Measurements from ENCODE around the gene IL19.
"Not testable (repeated sequence)": the region's sequence is repeated elsewhere in the genome, so short reads cannot be mapped to it uniquely, and the experiment has no call there.

IL19 gene

DNA sequence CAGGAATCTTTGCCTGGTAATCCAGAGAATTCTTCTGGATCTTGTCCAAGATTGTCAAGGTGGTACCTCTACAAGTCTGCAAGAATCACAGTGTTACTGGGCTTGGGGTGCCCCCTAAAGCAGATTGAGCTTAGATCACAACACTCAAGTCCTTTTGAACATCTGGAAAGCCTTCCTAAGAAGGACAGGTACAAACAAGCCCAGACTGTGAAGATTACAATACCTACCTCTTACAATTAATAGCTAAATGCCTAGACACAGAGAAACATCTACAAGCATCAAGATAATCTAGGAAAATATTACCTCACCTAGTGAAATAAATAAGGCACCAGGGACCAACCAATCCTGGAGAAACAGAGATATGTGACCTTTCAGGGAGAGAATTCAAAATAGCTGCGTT, 77.4 kb downstream of the IL19 start:
- no peak overlapping the region for H3K4me3 ChIP-seq (ENCODE audit: low read depth, low read length)
- DNase-seq (ENCODE audit: low read depth) = no peak
- TF ChIP-seq POLR2A (IDR thresholded peaks at IDR 0.05; ENCODE audit: extremely low read depth, insufficient read length) (no peak), MYC (IDR thresholded peaks at IDR 0.05; ENCODE audit: low read depth, low read length) (no peak)
- TF ChIP-seq, protein P1, sequence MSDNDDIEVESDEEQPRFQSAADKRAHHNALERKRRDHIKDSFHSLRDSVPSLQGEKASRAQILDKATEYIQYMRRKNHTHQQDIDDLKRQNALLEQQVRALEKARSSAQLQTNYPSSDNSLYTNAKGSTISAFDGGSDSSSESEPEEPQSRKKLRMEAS (IDR thresholded peaks at IDR 0.05; ENCODE audit: low read depth, low read length) = no peak
- TF ChIP-seq, protein P2, sequence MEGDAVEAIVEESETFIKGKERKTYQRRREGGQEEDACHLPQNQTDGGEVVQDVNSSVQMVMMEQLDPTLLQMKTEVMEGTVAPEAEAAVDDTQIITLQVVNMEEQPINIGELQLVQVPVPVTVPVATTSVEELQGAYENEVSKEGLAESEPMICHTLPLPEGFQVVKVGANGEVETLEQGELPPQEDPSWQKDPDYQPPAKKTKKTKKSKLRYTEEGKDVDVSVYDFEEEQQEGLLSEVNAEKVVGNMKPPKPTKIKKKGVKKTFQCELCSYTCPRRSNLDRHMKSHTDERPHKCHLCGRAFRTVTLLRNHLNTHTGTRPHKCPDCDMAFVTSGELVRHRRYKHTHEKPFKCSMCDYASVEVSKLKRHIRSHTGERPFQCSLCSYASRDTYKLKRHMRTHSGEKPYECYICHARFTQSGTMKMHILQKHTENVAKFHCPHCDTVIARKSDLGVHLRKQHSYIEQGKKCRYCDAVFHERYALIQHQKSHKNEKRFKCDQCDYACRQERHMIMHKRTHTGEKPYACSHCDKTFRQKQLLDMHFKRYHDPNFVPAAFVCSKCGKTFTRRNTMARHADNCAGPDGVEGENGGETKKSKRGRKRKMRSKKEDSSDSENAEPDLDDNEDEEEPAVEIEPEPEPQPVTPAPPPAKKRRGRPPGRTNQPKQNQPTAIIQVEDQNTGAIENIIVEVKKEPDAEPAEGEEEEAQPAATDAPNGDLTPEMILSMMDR (IDR thresholded peaks at IDR 0.05; ENCODE audit: low read depth, low read length) = no peak

DNA sequence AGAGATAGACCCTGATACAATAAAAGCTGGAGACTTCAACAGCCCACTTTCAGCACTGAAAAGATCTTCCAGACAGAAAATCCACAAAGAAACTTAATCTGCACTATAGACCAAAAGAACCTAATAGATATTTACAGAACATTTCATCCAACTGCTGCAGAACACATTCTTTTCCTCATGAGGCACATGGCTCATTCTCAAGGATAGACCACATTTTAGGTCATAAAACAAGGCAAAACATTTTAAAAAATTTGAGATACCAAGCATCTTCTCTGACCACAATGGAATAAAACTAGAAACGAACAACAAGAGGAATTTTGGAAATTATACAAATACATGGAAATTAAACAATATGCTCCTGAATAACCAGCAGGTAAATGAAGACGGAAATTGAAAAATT, 79.8 kb downstream of the IL19 start:
- TF ChIP-seq, protein P2 (IDR thresholded peaks at IDR 0.05; ENCODE audit: low read depth, low read length) = no peak
- TF ChIP-seq POLR2A (IDR thresholded peaks at IDR 0.05; ENCODE audit: extremely low read depth, insufficient read length) = no peak
- TF ChIP-seq MYC (IDR thresholded peaks at IDR 0.05; ENCODE audit: low read depth, low read length) = no peak
- TF ChIP-seq, protein P1 (IDR thresholded peaks at IDR 0.05; ENCODE audit: low read depth, low read length) = no peak
- no peak overlapping the region for H3K4me3 ChIP-seq (ENCODE audit: low read depth, low read length)
- no peak for DNase-seq (ENCODE audit: low read depth)

DNA sequence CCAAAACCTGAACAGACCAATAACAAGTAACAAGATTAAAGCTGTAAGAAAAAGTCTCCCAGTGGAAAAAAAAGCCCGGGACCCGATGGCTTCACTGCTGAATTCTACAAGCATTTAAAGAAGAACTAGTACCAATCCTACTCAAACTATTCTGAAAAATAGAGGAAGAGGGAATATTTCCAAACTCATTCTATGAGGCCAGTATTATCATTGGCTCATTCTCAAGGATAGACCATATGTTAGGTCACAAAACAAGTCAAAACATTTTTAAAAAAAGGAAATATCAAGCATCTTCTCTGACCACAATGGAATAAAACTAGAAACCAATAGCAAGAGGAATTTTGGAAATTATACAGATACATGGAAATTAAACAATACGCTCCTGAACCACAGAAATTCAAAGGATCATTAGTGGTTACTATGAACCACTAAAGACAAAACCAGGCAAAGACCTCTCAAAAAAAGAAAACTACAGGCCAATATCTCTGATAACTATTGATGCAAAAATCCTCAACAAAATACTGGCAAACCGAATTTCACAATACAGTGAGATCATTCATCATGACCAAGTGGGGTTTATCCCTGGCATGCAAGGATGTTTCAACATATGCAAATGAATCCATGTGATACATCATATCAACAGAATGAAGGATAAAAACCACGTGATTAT, 80.9 kb downstream of the IL19 start:
- no peak for TF ChIP-seq POLR2A (IDR thresholded peaks at IDR 0.05; ENCODE audit: extremely low read depth, insufficient read length)
- TF ChIP-seq, protein P2 (IDR thresholded peaks at IDR 0.05; ENCODE audit: low read depth, low read length) = no peak
- TF ChIP-seq, protein P1 (IDR thresholded peaks at IDR 0.05; ENCODE audit: low read depth, low read length) = no peak
- no peak for TF ChIP-seq MYC (IDR thresholded peaks at IDR 0.05; ENCODE audit: low read depth, low read length)
- H3K4me3 ChIP-seq (ENCODE audit: low read depth, low read length) = no peak overlapping the region
- DNase-seq (ENCODE audit: low read depth) = no peak

DNA sequence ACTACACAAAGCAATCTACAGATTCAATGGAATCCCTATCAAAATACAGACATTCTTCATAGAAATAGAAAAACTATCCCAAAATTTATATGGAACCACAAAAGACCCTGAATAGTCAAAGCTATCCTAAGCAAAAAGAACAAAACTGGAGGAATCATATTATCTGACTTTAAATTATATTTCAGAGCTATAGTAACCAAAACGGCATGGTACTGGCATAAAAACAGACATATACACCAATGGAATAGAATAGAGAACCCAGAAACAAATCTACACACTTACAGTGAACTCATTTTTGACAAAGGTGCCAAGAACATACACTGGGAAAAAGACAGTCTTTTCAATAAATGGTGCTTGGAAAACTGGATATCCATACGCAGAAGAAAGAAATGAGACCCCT, 82.1 kb downstream of the IL19 start:
- H3K4me3 ChIP-seq (ENCODE audit: low read depth, low read length); DNase-seq (ENCODE audit: low read depth): not testable (repeated sequence)

DNA sequence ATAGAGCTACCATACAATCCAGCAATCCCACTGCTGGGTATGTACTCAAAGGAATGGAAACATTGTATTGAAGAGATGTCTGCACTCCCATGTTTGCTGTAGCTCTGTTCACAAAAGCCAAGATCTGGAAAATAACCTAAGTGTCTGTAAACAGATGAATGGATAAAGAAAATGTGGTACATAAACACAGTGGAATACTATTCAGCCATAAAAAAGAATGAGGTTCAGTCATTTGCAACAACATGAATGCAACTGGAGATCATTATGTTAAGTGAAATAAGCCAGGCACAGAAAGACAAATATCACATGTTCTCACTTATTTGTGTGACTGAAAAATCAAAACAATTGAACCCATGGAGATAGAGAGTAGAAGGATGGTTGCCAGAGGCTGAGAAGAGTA, 83.1 kb downstream of the IL19 start:
- H3K4me3 ChIP-seq (ENCODE audit: low read depth, low read length); DNase-seq (ENCODE audit: low read depth): not testable (repeated sequence)

DNA sequence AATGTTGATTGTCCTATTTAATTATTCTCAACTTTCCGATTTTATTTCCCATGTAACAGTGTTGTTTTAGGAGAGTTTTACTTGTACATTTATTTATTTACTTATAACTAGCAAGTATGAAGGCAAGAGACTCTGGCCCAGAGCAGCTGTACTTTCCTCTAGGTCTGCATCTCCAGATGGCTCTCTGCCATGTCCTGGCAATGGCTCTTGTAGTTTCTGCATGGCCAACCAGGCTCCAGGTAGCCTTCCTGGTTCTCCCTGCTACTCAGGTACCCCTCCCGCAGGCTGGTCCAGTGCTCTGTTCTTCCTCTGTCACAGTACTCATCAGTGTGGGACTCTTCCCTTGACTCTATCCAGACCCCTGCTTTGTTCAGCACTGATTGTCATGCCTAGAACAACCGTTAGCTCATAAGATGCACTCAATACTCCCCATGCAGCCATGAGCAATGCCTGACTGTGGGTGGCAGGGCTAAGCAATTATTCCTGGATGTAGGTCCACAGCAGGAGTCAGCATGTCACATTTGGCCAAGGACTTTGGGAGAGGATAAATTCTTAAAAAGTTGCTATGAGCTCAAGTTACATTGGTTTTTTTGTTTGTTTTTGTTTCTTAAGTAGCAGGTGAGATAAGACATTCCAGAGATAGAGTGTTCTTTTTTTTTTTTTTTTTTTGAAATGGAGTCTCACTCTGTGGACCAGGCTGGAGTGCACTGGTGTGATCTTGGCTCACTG, 84.0 kb downstream of the IL19 start:
- DNase-seq (ENCODE audit: low read depth) = no peak
- no peak overlapping the region for H3K4me3 ChIP-seq (ENCODE audit: low read depth, low read length)

More for the DNA sequence above, 84.0 kb downstream of the IL19 start:
- TF ChIP-seq MYC (IDR thresholded peaks at IDR 0.05; ENCODE audit: low read depth, low read length) (no peak), POLR2A (IDR thresholded peaks at IDR 0.05; ENCODE audit: extremely low read depth, insufficient read length) (no peak)
- TF ChIP-seq, protein P1 (IDR thresholded peaks at IDR 0.05; ENCODE audit: low read depth, low read length) = no peak
- TF ChIP-seq, protein P2 (IDR thresholded peaks at IDR 0.05; ENCODE audit: low read depth, low read length) = no peak

All from NB4 (cell line).